SU-DHL-6 (cell line): ENCODE measurements around the gene MIGA2.
A peak's percentile ranks its signal among the peaks of the same experiment; 100 is the strongest.

Experiments used
- H2AFZ ChIP-seq: fragments of 200-600 bp; sonication (generic); 2 replicates; pipeline ENCODE4 v1.6.1; 2014; ENCODE audit warnings: low read depth, mild to moderate bottlenecking, moderate library complexity, mixed read lengths, antibody characterized with exemption, low read length; ENCODE audit not compliant: severe bottlenecking
- H3F3A ChIP-seq: fragments of 200-600 bp; shearing (Covaris generic); 2 replicates; pipeline ENCODE4 v1.6.0; 2016; ENCODE audit warnings: antibody characterized with exemption, mild to moderate bottlenecking; ENCODE audit not compliant: insufficient read depth
- H3K27ac ChIP-seq: fragments of 200-600 bp; sonication (generic); 2 replicates; pipeline ENCODE4 v1.5.1; 2016; ENCODE audit warnings: low read depth, mild to moderate bottlenecking, low read length, moderate library complexity, mixed read lengths
- H3K27me3 ChIP-seq: fragments of 200-600 bp; sonication (generic), shearing (Covaris generic); 2 replicates; pipeline ENCODE4 v1.6.0; 2014; ENCODE audit warnings: mild to moderate bottlenecking, low read length
- H3K36me3 ChIP-seq: fragments of 200-600 bp; sonication (generic); 2 replicates; pipeline ENCODE4 v1.6.1; 2014; ENCODE audit warnings: mild to moderate bottlenecking, low read length, mixed read lengths
- H3K4me2 ChIP-seq: fragments of 300-600, 200-600 bp; shearing (Covaris generic), sonication (generic); 2 replicates; pipeline ENCODE4 v1.6.0; 2014; ENCODE audit warnings: low read length, low read depth, mild to moderate bottlenecking; ENCODE audit not compliant: poor library complexity, severe bottlenecking
- H3K4me3 ChIP-seq: fragments of 200-600 bp; sonication (generic); 2 replicates; pipeline ENCODE4 v1.5.1; 2014; ENCODE audit warnings: antibody characterized with exemption, low read length, mild to moderate bottlenecking, mixed read lengths; ENCODE audit not compliant: insufficient read depth, poor library complexity, severe bottlenecking
- H3K79me2 ChIP-seq: fragments of 200-600 bp; sonication (generic); 2 replicates; pipeline ENCODE4 v1.6.1; 2014; ENCODE audit warnings: mild to moderate bottlenecking, low read length, moderate library complexity; ENCODE audit not compliant: insufficient read depth
- H3K9ac ChIP-seq: fragments of 200-600 bp; sonication (generic); 2 replicates; pipeline ENCODE4 v1.7.0; 2014; ENCODE audit warnings: mild to moderate bottlenecking, low read length
- H3K9me2 ChIP-seq: fragments of 200-600 bp; sonication (generic); replicated peaks from 2 replicates; pipeline ENCODE4 v1.6.1; 2014; ENCODE audit warnings: low read length; ENCODE audit not compliant: insufficient read depth
- H3K9me3 ChIP-seq: fragments of 200-600 bp; sonication (generic); 2 replicates; pipeline ENCODE4 v1.6.1; 2014; ENCODE audit warnings: low read length, mixed read lengths; ENCODE audit not compliant: insufficient read depth
- H4K20me1 ChIP-seq: fragments of 200-600 bp; sonication (generic); 2 replicates; pipeline ENCODE4 v1.6.1; 2014; ENCODE audit warnings: low read depth, mild to moderate bottlenecking, antibody characterized with exemption, low read length, moderate library complexity, mixed read lengths
- EZH2phosphoT487 ChIP-seq: fragments of 200-600 bp; sonication (generic), shearing (Covaris generic); conservative IDR thresholded peaks from 2 replicates; pipeline ENCODE4 v1.6.1; 2018; ENCODE audit warnings: mild to moderate bottlenecking, antibody characterized with exemption, low read length, moderate library complexity, mixed read lengths
- TF ChIP-seq, protein P1 (sequence below): fragments of 200-600 bp; sonication (generic); IDR thresholded peaks from one replicate; pipeline ENCODE4 v1.5.1; 2017; ENCODE audit warnings: antibody characterized with exemption, mild to moderate bottlenecking, low read length, moderate library complexity; ENCODE audit not compliant: insufficient read depth, poor library complexity, severe bottlenecking

MIGA2 gene

DNA sequence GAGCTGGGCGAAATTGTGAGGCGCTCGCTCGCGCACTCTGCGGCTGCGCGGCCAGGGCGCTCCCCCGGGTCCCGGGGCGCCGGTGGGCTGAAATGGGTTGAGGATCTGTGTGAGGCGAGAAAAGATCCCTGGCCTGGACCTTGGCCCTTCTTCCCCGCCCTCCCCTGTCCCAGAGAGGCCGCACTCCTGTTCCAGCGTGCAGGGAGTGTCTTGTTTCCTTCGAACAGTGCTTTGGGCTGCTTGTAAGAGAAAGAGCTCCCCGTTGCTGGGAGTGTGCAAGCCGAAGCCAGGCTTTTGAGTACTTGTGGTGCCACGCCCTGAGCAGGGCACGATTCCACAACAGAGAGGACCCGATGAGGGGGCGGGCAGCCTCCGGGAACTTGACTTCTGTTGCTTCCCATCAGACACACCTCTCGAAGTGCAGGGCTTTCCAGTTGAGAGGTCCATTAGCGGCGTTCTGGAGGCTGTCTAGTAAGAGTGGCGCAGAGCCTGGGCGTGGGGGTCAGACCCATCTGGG is 45.0 kb downstream of the MIGA2 start:
- H3F3A ChIP-seq: no peaks in the 10 kb centered on the region
- H3K4me2 ChIP-seq: peak overlapping the region; percentile 88
- no peaks in the 10 kb centered on the region for H4K20me1 ChIP-seq
- peaks cover 26% of the 10 kb centered on the region for H3K79me2 ChIP-seq
- H3K4me3 ChIP-seq: peak overlapping the region; percentile 81
- TF ChIP-seq, protein P1, sequence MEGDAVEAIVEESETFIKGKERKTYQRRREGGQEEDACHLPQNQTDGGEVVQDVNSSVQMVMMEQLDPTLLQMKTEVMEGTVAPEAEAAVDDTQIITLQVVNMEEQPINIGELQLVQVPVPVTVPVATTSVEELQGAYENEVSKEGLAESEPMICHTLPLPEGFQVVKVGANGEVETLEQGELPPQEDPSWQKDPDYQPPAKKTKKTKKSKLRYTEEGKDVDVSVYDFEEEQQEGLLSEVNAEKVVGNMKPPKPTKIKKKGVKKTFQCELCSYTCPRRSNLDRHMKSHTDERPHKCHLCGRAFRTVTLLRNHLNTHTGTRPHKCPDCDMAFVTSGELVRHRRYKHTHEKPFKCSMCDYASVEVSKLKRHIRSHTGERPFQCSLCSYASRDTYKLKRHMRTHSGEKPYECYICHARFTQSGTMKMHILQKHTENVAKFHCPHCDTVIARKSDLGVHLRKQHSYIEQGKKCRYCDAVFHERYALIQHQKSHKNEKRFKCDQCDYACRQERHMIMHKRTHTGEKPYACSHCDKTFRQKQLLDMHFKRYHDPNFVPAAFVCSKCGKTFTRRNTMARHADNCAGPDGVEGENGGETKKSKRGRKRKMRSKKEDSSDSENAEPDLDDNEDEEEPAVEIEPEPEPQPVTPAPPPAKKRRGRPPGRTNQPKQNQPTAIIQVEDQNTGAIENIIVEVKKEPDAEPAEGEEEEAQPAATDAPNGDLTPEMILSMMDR: no peak
- TF ChIP-seq EZH2phosphoT487: no peak
- H3K9ac ChIP-seq: peak overlapping the region; percentile 82
- H2AFZ ChIP-seq: peak overlapping the region; percentile 78
- H3K36me3 ChIP-seq: no peaks in the 10 kb centered on the region
- no peaks in the 10 kb centered on the region for H3K9me2 ChIP-seq
- no peak overlapping the region; the same call in 1 of the 2 replicates for H3K27ac ChIP-seq
- H3K27me3 ChIP-seq: no peaks in the 10 kb centered on the region
- H3K9me3 ChIP-seq: no peaks in the 10 kb centered on the region

DNA sequence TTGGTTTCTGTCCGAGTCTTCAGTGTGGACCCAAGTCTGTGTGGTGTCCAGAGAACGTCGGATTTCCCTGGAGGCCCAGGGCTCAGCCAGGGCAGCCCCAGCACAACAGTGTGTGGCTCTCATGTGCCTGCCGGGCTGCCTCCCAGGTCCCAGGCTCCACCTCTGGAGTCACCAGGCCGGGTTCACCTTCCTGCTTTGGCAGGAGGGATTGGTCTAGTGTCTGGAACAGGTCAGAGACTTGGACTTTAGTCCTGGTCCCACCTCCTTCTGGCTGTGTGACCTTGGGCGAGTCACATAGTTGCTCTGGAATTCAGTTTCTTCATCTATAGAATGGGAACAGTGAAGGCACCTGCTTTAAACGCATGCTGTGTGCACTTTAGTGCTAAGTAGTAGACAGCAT is 47.7 kb downstream of the MIGA2 start:
- Histone ChIP-seq H3K79me2 (peaks cover 26% of the 10 kb centered on the region), H4K20me1 (no peaks in the 10 kb centered on the region), H2AFZ (no peak overlapping the region), H3K27me3 (no peaks in the 10 kb centered on the region), H3F3A (no peaks in the 10 kb centered on the region), H3K36me3 (no peaks in the 10 kb centered on the region), H3K27ac (no peak overlapping the region), H3K4me3 (no peak overlapping the region), H3K9me3 (no peaks in the 10 kb centered on the region), H3K9ac (no peak overlapping the region), H3K9me2 (no peaks in the 10 kb centered on the region), H3K4me2 (no peak overlapping the region)
- TF ChIP-seq, protein P1: no peak
- no peak for TF ChIP-seq EZH2phosphoT487

DNA sequence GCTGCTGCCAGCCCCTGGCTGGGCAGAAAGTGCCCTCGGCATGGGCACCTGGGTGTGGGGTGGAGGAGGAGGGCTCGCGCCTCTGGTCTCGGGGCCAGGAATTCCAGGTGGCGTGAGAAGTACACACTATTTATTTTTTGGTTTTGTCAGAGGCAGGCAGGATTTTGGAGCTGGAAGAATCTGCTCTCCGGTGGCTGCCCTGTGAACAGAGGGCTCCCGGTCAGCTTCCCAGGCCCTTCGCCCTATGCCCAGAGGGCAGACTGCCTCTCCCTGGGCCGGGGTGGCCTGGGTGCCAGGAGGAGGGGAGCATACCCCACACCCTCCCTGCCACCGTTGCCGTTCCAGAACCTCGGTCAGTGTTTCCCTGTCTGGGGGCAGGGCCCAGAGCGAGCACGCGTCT is 52.8 kb downstream of the MIGA2 start:
- no peaks in the 10 kb centered on the region for H3K9me2 ChIP-seq
- H3K9ac ChIP-seq: no peak overlapping the region
- H3K4me3 ChIP-seq: no peak overlapping the region
- no peaks in the 10 kb centered on the region for H3F3A ChIP-seq
- no peaks in the 10 kb centered on the region for H3K79me2 ChIP-seq
- no peak overlapping the region for H3K4me2 ChIP-seq
- TF ChIP-seq EZH2phosphoT487: no peak
- TF ChIP-seq, protein P1: no peak
- no peaks in the 10 kb centered on the region for H4K20me1 ChIP-seq
- no peak overlapping the region for H3K27ac ChIP-seq
- no peaks in the 10 kb centered on the region for H3K9me3 ChIP-seq
- no peaks in the 10 kb centered on the region for H3K27me3 ChIP-seq
- no peak overlapping the region for H2AFZ ChIP-seq
- no peaks in the 10 kb centered on the region for H3K36me3 ChIP-seq
